AG08395 (cell line): Measurements from ENCODE around the gene LRRC37A.
"Not testable (repeated sequence)": the region's sequence is repeated elsewhere in the genome, so short reads cannot be mapped to it uniquely, and the experiment has no call there.

Source experiments
- DNase-seq: peaks from one replicate; pipeline ENCODE4 v3.0.0; 2012; ENCODE audit warnings: mixed read lengths, low spot score

LRRC37A gene

GRCh38 chr17:46287587-46287986 is 7.3 kb upstream of the LRRC37A start:
- DNase-seq, result not testable (repeated sequence)

GRCh38 chr17:46290906-46291546 is 3.9 kb upstream of the LRRC37A start:
- DNase-seq, result not testable (repeated sequence)

DNA sequence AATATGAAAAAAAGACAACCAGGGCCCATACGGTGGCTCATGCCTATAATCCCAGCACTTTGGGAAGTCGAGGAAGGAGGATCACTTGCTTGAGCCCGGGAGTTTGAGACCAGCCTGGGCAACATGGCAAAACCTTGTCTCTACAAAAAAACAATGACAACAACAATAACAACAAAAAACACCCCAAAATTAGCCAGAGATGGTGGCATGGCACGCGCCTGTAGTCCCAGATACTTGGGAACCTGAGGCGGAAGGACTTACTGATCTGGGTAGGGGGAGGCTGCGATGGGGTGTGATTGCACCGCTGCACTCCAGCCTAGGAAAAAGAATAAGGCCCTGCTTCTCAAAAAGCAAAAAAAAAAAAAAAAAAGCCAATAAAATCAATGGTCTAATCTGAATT is 3.3 kb upstream of the LRRC37A start:
- not testable (repeated sequence) for DNase-seq

GRCh38 chr17:46341220-46341619 is 46.3 kb downstream of the LRRC37A start:
- DNase-seq, result not testable (repeated sequence)

DNA sequence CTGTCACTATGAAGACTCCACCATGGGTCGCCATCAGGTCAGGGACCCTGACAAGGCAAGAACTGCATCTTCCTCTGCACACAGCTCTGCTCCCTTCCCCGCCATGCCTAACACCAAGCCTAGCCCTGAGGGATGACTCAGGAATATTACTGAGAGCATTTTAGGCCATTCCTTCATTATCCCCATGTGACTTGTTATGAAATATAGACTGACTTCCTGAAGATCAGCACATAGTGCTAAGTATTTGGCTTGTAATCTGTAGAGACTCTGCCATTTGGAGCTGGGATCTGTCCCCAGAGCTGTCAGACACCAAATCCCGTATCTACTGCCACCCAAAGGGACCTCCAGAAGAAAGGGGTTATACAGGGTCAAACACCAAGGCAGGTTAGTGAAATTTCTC is 47.2 kb downstream of the LRRC37A start:
- not testable (repeated sequence) for DNase-seq

- not testable (repeated sequence) for DNase-seq
Observed at GRCh38 chr17:46348345-46348744, 53.4 kb downstream of the LRRC37A start.

- DNase-seq, result not testable (repeated sequence)
Observed at GRCh38 chr17:46349060-46349459, 54.1 kb downstream of the LRRC37A start.

GRCh38 chr17:46353856-46354255 is 58.9 kb downstream of the LRRC37A start:
- DNase-seq, result not testable (repeated sequence)

DNA sequence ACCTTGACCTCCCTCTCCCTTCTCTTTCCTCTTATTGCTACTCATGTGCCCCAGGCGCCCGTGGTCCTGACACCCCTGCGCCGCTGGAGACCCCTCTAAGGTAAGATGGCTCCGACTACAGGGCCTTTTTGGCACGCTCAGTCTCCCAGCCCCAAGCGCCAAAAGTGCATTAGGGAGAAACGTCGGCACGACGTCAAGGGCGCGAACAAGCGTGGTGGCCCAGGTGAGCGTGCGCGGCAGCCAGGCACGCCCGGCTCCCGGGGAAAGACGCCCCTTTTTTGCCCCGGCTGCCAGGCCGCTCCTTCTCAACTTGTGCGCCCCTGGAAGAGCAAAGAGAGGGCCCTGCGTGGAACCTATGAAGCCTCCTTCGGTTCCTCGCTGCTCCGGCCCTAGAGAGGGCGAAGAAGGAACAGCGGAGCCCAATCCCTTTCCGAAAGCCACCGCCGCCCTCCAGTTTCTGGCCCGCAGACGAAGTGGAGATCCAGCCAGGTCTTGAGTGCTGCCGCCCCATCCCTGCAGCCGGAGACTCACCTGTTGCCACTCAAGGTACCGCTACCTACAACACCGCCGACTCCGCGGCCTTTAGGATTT is 66.3 kb downstream of the LRRC37A start:
- not testable (repeated sequence) for DNase-seq

DNA sequence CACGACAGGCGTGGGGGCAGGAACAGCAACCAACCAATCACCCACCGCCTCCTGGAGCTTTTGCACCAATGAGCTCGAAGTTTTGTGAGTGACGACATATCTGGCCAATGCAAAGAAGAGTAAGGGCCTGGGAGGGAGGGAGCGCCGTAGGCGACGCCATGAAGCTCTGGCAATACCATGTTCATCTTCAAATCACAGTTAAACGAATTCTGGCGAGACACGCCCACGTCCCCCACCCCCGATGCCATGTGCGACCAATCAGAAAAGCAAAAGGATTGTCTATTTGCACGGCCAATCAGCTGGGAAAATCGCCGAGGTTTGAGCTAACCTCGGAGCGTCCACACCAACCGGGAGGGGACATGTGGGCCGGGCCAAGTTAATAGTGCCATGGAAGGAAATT is 66.8 kb downstream of the LRRC37A start, which contains the start of gene ARL17B:
Gene ARL17B (minus strand): TSS at position 12 of the 400 bp plus-strand sequence. CDS start 3,369 bp downstream, outside the sequence.
- not testable (repeated sequence) for DNase-seq

- not testable (repeated sequence) for DNase-seq
Observed at GRCh38 chr17:46367520-46367919, 72.6 kb downstream of the LRRC37A start.

GRCh38 chr17:46372236-46373229 is 77.6 kb downstream of the LRRC37A start:
- not testable (repeated sequence) for DNase-seq

DNA sequence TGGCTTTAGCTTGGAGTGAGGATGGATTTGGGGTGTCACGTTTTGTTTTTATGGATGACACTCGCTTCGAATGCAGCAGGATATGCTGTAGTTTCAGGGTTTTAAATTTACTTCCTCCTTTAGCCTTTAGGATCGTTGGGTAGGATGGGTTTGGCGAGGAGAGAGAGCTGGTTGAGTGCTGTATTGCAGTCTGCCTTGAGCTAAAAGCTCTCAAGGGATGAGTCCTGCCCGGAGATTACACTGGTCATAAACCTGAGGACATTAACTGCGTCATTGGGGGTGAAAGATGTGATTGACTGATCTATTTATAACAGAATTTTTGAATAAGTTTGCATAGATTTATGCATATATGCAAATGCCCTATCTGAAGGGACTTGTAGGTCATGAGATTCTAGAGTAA is 78.5 kb downstream of the LRRC37A start:
- DNase-seq, result not testable (repeated sequence)

DNA sequence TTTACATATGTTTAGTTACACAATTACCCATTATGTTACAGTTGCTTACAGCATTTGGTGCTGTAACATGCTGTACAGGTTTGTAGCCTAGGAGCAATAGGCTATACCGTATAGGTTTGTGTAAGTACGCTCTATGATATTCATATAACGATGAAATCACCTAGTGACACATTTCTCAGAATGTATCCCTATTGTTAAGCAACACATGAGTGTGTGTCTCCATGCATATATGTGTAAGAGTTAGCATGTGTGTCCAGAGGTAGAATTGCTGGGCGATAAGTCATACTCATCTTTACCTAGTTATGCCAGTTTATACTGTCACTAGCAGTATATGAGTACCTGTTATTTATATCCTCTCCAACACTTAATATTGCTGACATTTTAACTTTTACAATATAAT is 88.2 kb downstream of the LRRC37A start:
- not testable (repeated sequence) for DNase-seq

- not testable (repeated sequence) for DNase-seq
Observed at GRCh38 chr17:46385491-46385890, 90.6 kb downstream of the LRRC37A start.
